ENCODE data around the gene GPC1.

DNA sequence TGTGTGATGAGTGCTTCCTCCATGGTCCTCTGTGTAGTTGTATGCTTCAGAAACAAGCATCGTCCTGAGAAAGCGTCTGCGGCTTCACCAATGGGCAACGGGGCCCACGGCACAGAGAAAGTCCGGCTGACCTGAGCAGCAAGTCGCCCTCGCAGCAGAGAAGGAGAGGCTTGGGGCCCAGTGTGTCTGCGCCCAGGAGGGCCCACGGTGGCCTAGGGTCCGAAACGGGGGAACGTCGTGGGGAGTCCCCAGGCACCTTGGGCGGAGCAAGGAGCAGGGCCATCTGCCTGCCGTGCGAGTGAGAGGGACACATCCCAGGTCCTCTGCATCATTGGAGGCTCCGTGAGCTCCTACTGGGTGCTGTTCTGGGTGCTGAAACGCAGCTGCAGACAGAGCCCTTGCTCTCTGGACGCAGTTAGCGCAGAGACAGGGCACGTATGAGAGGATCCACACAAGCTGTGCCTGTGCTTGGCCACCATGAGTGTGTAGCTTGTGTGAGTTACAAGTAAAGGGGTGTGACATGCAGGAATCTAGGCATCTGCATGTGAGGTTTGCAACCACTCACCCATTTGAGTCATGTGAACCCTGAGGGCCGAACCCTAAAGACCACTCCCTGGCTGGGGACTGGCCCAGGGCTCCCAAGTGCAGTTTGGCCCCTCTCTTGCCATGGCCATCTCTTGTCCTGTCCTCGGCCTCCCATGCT, 10.6 kb downstream of the GPC1 start:
- TF ChIP-seq, protein P1, sequence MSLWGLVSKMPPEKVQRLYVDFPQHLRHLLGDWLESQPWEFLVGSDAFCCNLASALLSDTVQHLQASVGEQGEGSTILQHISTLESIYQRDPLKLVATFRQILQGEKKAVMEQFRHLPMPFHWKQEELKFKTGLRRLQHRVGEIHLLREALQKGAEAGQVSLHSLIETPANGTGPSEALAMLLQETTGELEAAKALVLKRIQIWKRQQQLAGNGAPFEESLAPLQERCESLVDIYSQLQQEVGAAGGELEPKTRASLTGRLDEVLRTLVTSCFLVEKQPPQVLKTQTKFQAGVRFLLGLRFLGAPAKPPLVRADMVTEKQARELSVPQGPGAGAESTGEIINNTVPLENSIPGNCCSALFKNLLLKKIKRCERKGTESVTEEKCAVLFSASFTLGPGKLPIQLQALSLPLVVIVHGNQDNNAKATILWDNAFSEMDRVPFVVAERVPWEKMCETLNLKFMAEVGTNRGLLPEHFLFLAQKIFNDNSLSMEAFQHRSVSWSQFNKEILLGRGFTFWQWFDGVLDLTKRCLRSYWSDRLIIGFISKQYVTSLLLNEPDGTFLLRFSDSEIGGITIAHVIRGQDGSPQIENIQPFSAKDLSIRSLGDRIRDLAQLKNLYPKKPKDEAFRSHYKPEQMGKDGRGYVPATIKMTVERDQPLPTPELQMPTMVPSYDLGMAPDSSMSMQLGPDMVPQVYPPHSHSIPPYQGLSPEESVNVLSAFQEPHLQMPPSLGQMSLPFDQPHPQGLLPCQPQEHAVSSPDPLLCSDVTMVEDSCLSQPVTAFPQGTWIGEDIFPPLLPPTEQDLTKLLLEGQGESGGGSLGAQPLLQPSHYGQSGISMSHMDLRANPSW (CRISPR knock-in tag; IDR thresholded peaks at IDR 0.05; ENCODE audit: borderline replicate concordance): no peak
- TF ChIP-seq HDAC2 (CRISPR knock-in tag; IDR thresholded peaks at IDR 0.05) (no peak), CBX5 (CRISPR knock-in tag; IDR thresholded peaks at IDR 0.05; ENCODE audit: borderline replicate concordance) (no peak), NFIC (IDR thresholded peaks at IDR 0.05; ENCODE audit: low read length) (no peak), ZKSCAN8 (CRISPR knock-in tag; IDR thresholded peaks at IDR 0.05; ENCODE audit: borderline replicate concordance) (no peak), NFYB (CRISPR knock-in tag; IDR thresholded peaks at IDR 0.05) (no peak), ZFP36L2 (CRISPR knock-in tag; IDR thresholded peaks at IDR 0.05) (no peak), GATA4 (IDR thresholded peaks at IDR 0.05; ENCODE audit: borderline replicate concordance, low read depth) (no peak), CTCF (CRISPR knock-in tag; IDR thresholded peaks at IDR 0.05) (no peak), CBX2 (IDR thresholded peaks at IDR 0.05; ENCODE audit: low read depth, low read length) (no peak), CBX2 (CRISPR knock-in tag; IDR thresholded peaks at IDR 0.05; ENCODE audit: low read depth) (no peak)
- TF ChIP-seq, protein P2, sequence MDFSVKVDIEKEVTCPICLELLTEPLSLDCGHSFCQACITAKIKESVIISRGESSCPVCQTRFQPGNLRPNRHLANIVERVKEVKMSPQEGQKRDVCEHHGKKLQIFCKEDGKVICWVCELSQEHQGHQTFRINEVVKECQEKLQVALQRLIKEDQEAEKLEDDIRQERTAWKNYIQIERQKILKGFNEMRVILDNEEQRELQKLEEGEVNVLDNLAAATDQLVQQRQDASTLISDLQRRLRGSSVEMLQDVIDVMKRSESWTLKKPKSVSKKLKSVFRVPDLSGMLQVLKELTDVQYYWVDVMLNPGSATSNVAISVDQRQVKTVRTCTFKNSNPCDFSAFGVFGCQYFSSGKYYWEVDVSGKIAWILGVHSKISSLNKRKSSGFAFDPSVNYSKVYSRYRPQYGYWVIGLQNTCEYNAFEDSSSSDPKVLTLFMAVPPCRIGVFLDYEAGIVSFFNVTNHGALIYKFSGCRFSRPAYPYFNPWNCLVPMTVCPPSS (IDR thresholded peaks at IDR 0.05): no peak
